Sigmoid colon (tissue), 7 donors: ENCODE results near the gene GIMAP8. TPM values are rescaled to one million over a fixed set of nuclear protein-coding genes. Genes with fewer than 3 reads are reported as not detected.

Experiments used
- DNase-seq: peaks from one replicate; pipeline ENCODE4 v3.0.0-alpha.2; 2019
- H3K27ac ChIP-seq, 4 donors: fragments of 200-600 bp; sonication (generic); one replicate each; pipeline ENCODE4 v1.5.1; 2016 to 2019; ENCODE audit warnings: mild to moderate bottlenecking in 1 of 4
- H3K27me3 ChIP-seq, 3 donors: fragments of 200-600 bp; sonication (generic); one replicate each; pipeline ENCODE4 v1.5.1; 2019; ENCODE audit warnings: mild to moderate bottlenecking in 1 of 3
- H3K36me3 ChIP-seq, 4 donors: fragments of 200-600 bp; sonication (generic); one replicate each; pipeline ENCODE4 v1.5.1; 2016 to 2019
- H3K4me1 ChIP-seq, 4 donors: fragments of 200-600 bp; sonication (generic); one replicate each; pipeline ENCODE4 v1.5.1; 2017 to 2019
- H3K4me3 ChIP-seq, 4 donors: fragments of 200-600 bp; sonication (generic); one replicate each; pipeline ENCODE4 v1.5.1; 2017 to 2019; ENCODE audit warnings: mild to moderate bottlenecking in 2 of 4, moderate library complexity in 1 of 4
- H3K9me3 ChIP-seq, 4 donors: fragments of 200-600 bp in 3 of 4; sonication (generic) in 3 of 4; one replicate each; pipeline versions ENCODE4 v1.5.1 to v1.6.1; 2013 to 2019
- CTCF ChIP-seq, 4 experiments: fragments of 450-650 bp in 3 of 4; fragments of 200-600 bp in 1 of 4; IDR thresholded peaks; one replicate each; pipeline ENCODE4 v1.5.1; 2016 to 2019; ENCODE audit warnings: antibody characterized with exemption in 4 of 4, mild to moderate bottlenecking in 3 of 4, moderate library complexity in 2 of 4
- EP300 ChIP-seq, 4 donors: sonication (generic); formaldehyde crosslinking; IDR thresholded peaks; one replicate each; pipeline ENCODE4 v1.6.1; 2017; ENCODE audit warnings: antibody characterized with exemption in 4 of 4
- POLR2A ChIP-seq, 2 donors: fragments of 450-650 bp; IDR thresholded peaks; one replicate each; pipeline ENCODE4 v1.6.1; 2016; ENCODE audit warnings: antibody characterized with exemption in 2 of 2, mild to moderate bottlenecking in 2 of 2, moderate library complexity in 2 of 2
- POLR2AphosphoS5 ChIP-seq, 4 donors: sonication (generic); formaldehyde crosslinking; IDR thresholded peaks; one replicate each; pipeline ENCODE4 v1.6.1; 2017; ENCODE audit warnings: antibody characterized with exemption in 4 of 4
- WGBS, 2 donors: extraction: QIAGEN DNeasy Blood & Tissue Kit; methylation state at CpG; one replicate each; pipeline ENCODE4 v1.1.7; 2013; 5-methylcytosine and 5-hydroxymethylcytosine counted together
- intact Hi-C: fragments of 100-400 bp; cut with DNase I; formaldehyde crosslinking; loops from one replicate; pipeline ENCODE4 v1.15.1; 2023
- polyA plus RNA-seq, 3 donors: library from polyadenylated mRNA; stranded (reverse); fragments of 200-250 nt; gene quantifications; one replicate each; pipeline ENCODE4 v1.2.3, GENCODE V29; 2013
- total RNA-seq, 4 donors: library from RNA; depleted of rRNA; stranded (reverse); fragments of >200 nt; gene quantifications; one replicate each; pipeline ENCODE4 v1.1.0, GENCODE V29; 2016
- donor health status: healthy with polysubstance abuse.
- donor health status: Bipolar disorder and iron deficiency.
- donor health status: healthy.

GIMAP8 gene
- total and polyA plus RNA-seq, 7 donors: 2.4 to 10.7 (median 7.1) TPM

GRCh38 chr7:150458756-150459155 lies 8.3 kb downstream of the GIMAP8 start:
- H3K4me3 ChIP-seq: no peak overlapping the region
- WGBS, 2 donors: 82 to 87% methylated on average over 1 of the region's 1 CpG
- no peaks in the 10 kb centered on the region for H3K4me1 ChIP-seq
- no peak for DNase-seq
- peaks cover 0 to 8% (median 4%) of the 10 kb centered on the region in 4 donors for H3K9me3 ChIP-seq
- TF ChIP-seq POLR2A (IDR thresholded peaks at IDR 0.05): no peak
- no peak for TF ChIP-seq POLR2AphosphoS5 (IDR thresholded peaks at IDR 0.05)
- TF ChIP-seq CTCF (IDR thresholded peaks at IDR 0.05): no peak
- no peak for TF ChIP-seq EP300 (IDR thresholded peaks at IDR 0.05)
- H3K27me3 ChIP-seq: no peaks in the 10 kb centered on the region
- intact Hi-C loops: no loop called here
- no peak overlapping the region for H3K27ac ChIP-seq
- no peaks in the 10 kb centered on the region for H3K36me3 ChIP-seq

GRCh38 chr7:150461520-150461919 lies 11.1 kb downstream of the GIMAP8 start:
- DNase-seq: no peak
- 94 to 95% methylated on average over 1 of the region's 1 CpG for whole genome bisulfite sequencing, 2 donors
- intact Hi-C loops: no loop called here
- Histone ChIP-seq H3K36me3 (no peaks in the 10 kb centered on the region), H3K4me1 (no peaks in the 10 kb centered on the region), H3K4me3 (no peak overlapping the region), H3K27me3 (no peaks in the 10 kb centered on the region), H3K9me3 (peaks cover 0 to 10% (median 4%) of the 10 kb centered on the region in 4 donors), H3K27ac (no peak overlapping the region)
- TF ChIP-seq CTCF (IDR thresholded peaks at IDR 0.05) (no peak), POLR2AphosphoS5 (IDR thresholded peaks at IDR 0.05) (no peak), EP300 (IDR thresholded peaks at IDR 0.05) (no peak), POLR2A (IDR thresholded peaks at IDR 0.05) (no peak)

GRCh38 chr7:150462413-150462812 lies 12.0 kb downstream of the GIMAP8 start:
- Histone ChIP-seq H3K4me1 (no peaks in the 10 kb centered on the region), H3K27ac (no peak overlapping the region), H3K27me3 (no peaks in the 10 kb centered on the region), H3K36me3 (no peaks in the 10 kb centered on the region), H3K4me3 (no peak overlapping the region), H3K9me3 (peaks cover 0 to 10% (median 4%) of the 10 kb centered on the region in 4 donors)
- DNase-seq: no peak
- TF ChIP-seq CTCF (IDR thresholded peaks at IDR 0.05) (no peak), POLR2A (IDR thresholded peaks at IDR 0.05) (no peak), EP300 (IDR thresholded peaks at IDR 0.05) (no peak), POLR2AphosphoS5 (IDR thresholded peaks at IDR 0.05) (no peak)
- intact Hi-C loops: no loop called here

GRCh38 chr7:150463461-150463860 lies 13.0 kb downstream of the GIMAP8 start:
- Histone ChIP-seq H3K4me3 (no peak overlapping the region), H3K4me1 (no peaks in the 10 kb centered on the region), H3K36me3 (no peaks in the 10 kb centered on the region), H3K27me3 (no peaks in the 10 kb centered on the region), H3K9me3 (peaks cover 0 to 10% (median 4%) of the 10 kb centered on the region in 4 donors), H3K27ac (no peak overlapping the region)
- intact Hi-C loops: no loop called here
- no peak for DNase-seq
- TF ChIP-seq POLR2AphosphoS5 (IDR thresholded peaks at IDR 0.05) (no peak), POLR2A (IDR thresholded peaks at IDR 0.05) (no peak), EP300 (IDR thresholded peaks at IDR 0.05) (no peak), CTCF (IDR thresholded peaks at IDR 0.05) (no peak)
- 90% methylated on average over 1 of the region's 1 CpG for WGBS, 2 donors

- WGBS, 2 donors: 87 to 94% methylated on average over 1 of the region's 1 CpG
- DNase-seq: no peak
- Histone ChIP-seq H3K9me3 (peaks cover 0 to 10% (median 4%) of the 10 kb centered on the region in 4 donors), H3K4me1 (no peaks in the 10 kb centered on the region), H3K4me3 (no peak overlapping the region), H3K36me3 (no peaks in the 10 kb centered on the region), H3K27me3 (no peaks in the 10 kb centered on the region), H3K27ac (no peak overlapping the region)
- intact Hi-C loops: no loop called here
- TF ChIP-seq POLR2AphosphoS5 (IDR thresholded peaks at IDR 0.05) (no peak), CTCF (IDR thresholded peaks at IDR 0.05) (no peak), POLR2A (IDR thresholded peaks at IDR 0.05) (no peak), EP300 (IDR thresholded peaks at IDR 0.05) (no peak)
Observed at GRCh38 chr7:150464962-150465361, 14.5 kb downstream of the GIMAP8 start.
